Measurements from ENCODE around the gene TET1.
"Not testable (repeated sequence)": the region's sequence is repeated elsewhere in the genome, so short reads cannot be mapped to it uniquely, and the experiment has no call there.

Gene TET1

GRCh38 chr10:68611227-68611626 is 51.1 kb downstream of the TET1 start:
- no peak for DNase-seq (ENCODE audit: low read depth)

GRCh38 chr10:68613974-68614373 is 53.8 kb downstream of the TET1 start:
- not testable (repeated sequence) for DNase-seq (ENCODE audit: low read depth)

- not testable (repeated sequence) for DNase-seq (ENCODE audit: low read depth)
Measured at GRCh38 chr10:68617691-68618090, 57.6 kb downstream of the TET1 start.

- no peak for DNase-seq (ENCODE audit: low read depth)
Measured at GRCh38 chr10:68618234-68618633, 58.1 kb downstream of the TET1 start.

- DNase-seq (ENCODE audit: low read depth) = no peak
Measured at GRCh38 chr10:68619595-68619994, 59.5 kb downstream of the TET1 start.

GRCh38 chr10:68625316-68625921 is 65.3 kb downstream of the TET1 start:
- DNase-seq (ENCODE audit: low read depth) = no peak

- DNase-seq (ENCODE audit: low read depth) = no peak
Measured at GRCh38 chr10:68628576-68629127, 68.5 kb downstream of the TET1 start.

- DNase-seq (ENCODE audit: low read depth) = not testable (repeated sequence)
Measured at GRCh38 chr10:68632271-68632560, 72.1 kb downstream of the TET1 start.

GRCh38 chr10:68633281-68633680 is 73.1 kb downstream of the TET1 start:
- DNase-seq (ENCODE audit: low read depth) = no peak

- DNase-seq (ENCODE audit: low read depth) = no peak
Measured at GRCh38 chr10:68633816-68634466, 73.8 kb downstream of the TET1 start.

GRCh38 chr10:68636335-68636734 is 76.2 kb downstream of the TET1 start:
- DNase-seq (ENCODE audit: low read depth) = no peak

- not testable (repeated sequence) for DNase-seq (ENCODE audit: low read depth)
Measured at GRCh38 chr10:68643550-68643949, 83.4 kb downstream of the TET1 start.

GRCh38 chr10:68647672-68648341 is 87.7 kb downstream of the TET1 start:
- DNase-seq (ENCODE audit: low read depth) = no peak

GRCh38 chr10:68655620-68656126 is 95.5 kb downstream of the TET1 start:
- no peak for DNase-seq (ENCODE audit: low read depth)

GRCh38 chr10:68665841-68666240 is 105.7 kb downstream of the TET1 start:
- no peak for DNase-seq (ENCODE audit: low read depth)

- no peak for DNase-seq (ENCODE audit: low read depth)
Measured at GRCh38 chr10:68666280-68666760, 106.2 kb downstream of the TET1 start.

- no peak for DNase-seq (ENCODE audit: low read depth)
Measured at GRCh38 chr10:68668231-68668630, 108.1 kb downstream of the TET1 start.

GRCh38 chr10:68668972-68669371 is 108.8 kb downstream of the TET1 start:
- DNase-seq (ENCODE audit: low read depth) = no peak

- no peak for DNase-seq (ENCODE audit: low read depth)
Measured at GRCh38 chr10:68684413-68684812, 124.3 kb downstream of the TET1 start.

- DNase-seq (ENCODE audit: low read depth) = no peak
Measured at GRCh38 chr10:68696018-68696417, 135.9 kb downstream of the TET1 start.

GRCh38 chr10:68697106-68697505 is 137.0 kb downstream of the TET1 start:
- DNase-seq (ENCODE audit: low read depth) = no peak

GRCh38 chr10:68700197-68700596 is 140.1 kb downstream of the TET1 start:
- no peak for DNase-seq (ENCODE audit: low read depth)

GRCh38 chr10:68705548-68705947 is 145.4 kb downstream of the TET1 start:
- no peak for DNase-seq (ENCODE audit: low read depth)

All from stimulated activated CD8-positive, alpha-beta memory T cell treated with anti-CD3 and anti-CD28 coated beads, Interleukin-15, amount 100 ng/mL, for 1 hour (primary cell).